SK-MEL-5 (cell line): Measurements from ENCODE around the gene CT45A3. TPM values are rescaled to one million over a fixed set of nuclear protein-coding genes. Genes with fewer than 3 reads are reported as not detected.
"Not testable (repeated sequence)": the region's sequence is repeated elsewhere in the genome, so short reads cannot be mapped to it uniquely, and the experiment has no call there.

Source experiments
- DNase-seq: peaks from one replicate; pipeline ENCODE4 v3.0.0-alpha.2; 2016; ENCODE audit warnings: low read depth, low spot score
- in situ Hi-C: cut with HindIII; loops from 2 replicates; pipeline ENCODE4 v1.10.0; 2016; ENCODE audit warnings: low sequenced_read_pairs, high pct_unique_total_duplicates, low pct_unique_long_range_greater_than_20kb
- polyA plus RNA-seq, 2 experiments: library from polyadenylated mRNA; depleted of rRNA; stranded (reverse); fragments of >200 nt; gene quantifications; 2 replicates each; pipeline ENCODE4 v1.2.3, GENCODE V29; 2015
- small RNA-seq, 2 experiments: library from RNA; depleted of rRNA; stranded (forward); fragments of <200 nt; gene quantifications; one replicate each; pipeline ENCODE3, GENCODE V24; 2014
- total RNA-seq: library from RNA; depleted of rRNA; stranded (reverse); fragments of >200 nt; shearing (Covaris generic); gene quantifications from 2 replicates; pipeline ENCODE4 v1.2.3, GENCODE V29; 2014; rRNA removed

The CT45A3 gene
- total RNA-seq: 54.6 and 61.6 TPM in 2 replicates
- 0.84 and 0.90 TPM in 2 replicates for polyA plus RNA-seq (2015; cell fraction: cytosol; rRNA removed)
- 6.3 and 17.8 TPM in 2 replicates for polyA plus RNA-seq (2015; cell fraction: nucleus; rRNA removed)

- in situ Hi-C loops, DNase-seq: not testable (repeated sequence)
Observed at GRCh38 chrX:135768091-135768490, at the start of gene CT45A3. TSS of gene CT45A3 (minus strand) at chrX:135768191. CDS start at chrX:135764444, 3,747 bp downstream.

GRCh38 chrX:135802687-135803086 is 34.7 kb upstream of the CT45A3 start, which contains the start of gene CT45A6:
TSS of gene CT45A6 (minus strand) at chrX:135802787. CDS start at chrX:135798993, 3,794 bp downstream.
- DNase-seq, in situ Hi-C loops: not testable (repeated sequence)

- in situ Hi-C loops, DNase-seq: not testable (repeated sequence)
Observed at GRCh38 chrX:135785403-135785802, 17.4 kb upstream of the CT45A3 start, which contains the start of gene CT45A5. TSS of gene CT45A5 (minus strand) at chrX:135785503. CDS start at chrX:135781729, 3,774 bp downstream.

- in situ Hi-C loops, DNase-seq: not testable (repeated sequence)
Observed at GRCh38 chrX:135744739-135745138, 23.3 kb downstream of the CT45A3 start.

- in situ Hi-C loops: no loop called here
Observed at GRCh38 chrX:135741192-135741715, 26.7 kb downstream of the CT45A3 start.

GRCh38 chrX:135740681-135741149 is 27.3 kb downstream of the CT45A3 start:
- peak; percentile 77 for DNase-seq
- in situ Hi-C loops: no loop called here

More at GRCh38 chrX:135741192-135741715, 26.7 kb downstream of the CT45A3 start:
- no peak for DNase-seq

GRCh38 chrX:135737366-135738071 is 30.5 kb downstream of the CT45A3 start:
- in situ Hi-C loops: no loop called here
- DNase-seq: peak; percentile 48

GRCh38 chrX:135734666-135735065 is 33.3 kb downstream of the CT45A3 start:
- in situ Hi-C loops: not testable (repeated sequence)

GRCh38 chrX:135713795-135714194 is 54.2 kb downstream of the CT45A3 start:
- in situ Hi-C loops: no loop called here
- DNase-seq: no peak

More at GRCh38 chrX:135734666-135735065, 33.3 kb downstream of the CT45A3 start:
- DNase-seq: not testable (repeated sequence)

- in situ Hi-C loops: not testable (repeated sequence)
- peak; percentile 27 for DNase-seq
Observed at GRCh38 chrX:135713183-135713689, 54.8 kb downstream of the CT45A3 start, which contains the start of gene CT45A1. TSS of gene CT45A1 (plus strand) at chrX:135713639. CDS start at chrX:135718941, 5,302 bp downstream.

Small RNA genes within 50 kb of the gene (small RNA-seq; reads per million reads assigned to genes)
- 0 reads per million in 2 experiments for gene AC240442.1

Other genes with a start within 250 kb of the CT45A3 start
- 5.0 and 6.6 TPM in 2 replicates for gene INTS6L, start 247.5 kb downstream of the CT45A3 start, total RNA-seq
- gene CT45A1, start 54.6 kb downstream of the CT45A3 start, total RNA-seq: 2.4 and 2.8 TPM in 2 replicates
- 35.2 and 41.3 TPM in 2 replicates for gene CT45A5, start 17.3 kb upstream of the CT45A3 start, total RNA-seq
- not detected in 2 replicates for gene CT45A6, start 34.6 kb upstream of the CT45A3 start, total RNA-seq
- gene CT45A2, start 51.8 kb upstream of the CT45A3 start, total RNA-seq: not detected in 2 replicates
- not detected in 2 replicates for gene CT45A7, start 69.1 kb upstream of the CT45A3 start, total RNA-seq
- not detected in 2 replicates for gene CT45A8, start 86.3 kb upstream of the CT45A3 start, total RNA-seq
- not detected in 2 replicates for gene CT45A9, start 103.6 kb upstream of the CT45A3 start, total RNA-seq
- gene CT45A10, start 125.3 kb upstream of the CT45A3 start, total RNA-seq: 141 and 152 TPM in 2 replicates
- gene SAGE1, start 125.5 kb upstream of the CT45A3 start, total RNA-seq: 20.4 and 22.8 TPM in 2 replicates
- gene MMGT1, start 205.8 kb upstream of the CT45A3 start, total RNA-seq: 28.2 and 28.3 TPM in 2 replicates
- gene SLC9A6, start 217.2 kb upstream of the CT45A3 start, total RNA-seq: 17.7 and 18.7 TPM in 2 replicates